Measurements from ENCODE around the gene PLA2G4E. TPM values are rescaled to one million over a fixed set of nuclear protein-coding genes. Genes with fewer than 3 reads are reported as not detected.

Gene PLA2G4E
- total and polyA plus RNA-seq, 8 donors, result 0.06 to 1.2 (median 0.09) TPM

GRCh38 chr15:41961595-41962202 is 59.1 kb downstream of the PLA2G4E start:
- Histone ChIP-seq H3K27ac (no peak overlapping the region), H3K4me1 (peaks cover 18 to 51% of the 10 kb centered on the region in 2 donors), H3K9me3 (no peaks in the 10 kb centered on the region), H3K27me3 (no peaks in the 10 kb centered on the region), H3K36me3 (no peaks in the 10 kb centered on the region), H3K4me3 (no peak overlapping the region)
- intact Hi-C loops (cut with DNase I), result no loop called here
- ATAC-seq (no peak), DNase-seq (no peak)
- TF ChIP-seq, protein P1, sequence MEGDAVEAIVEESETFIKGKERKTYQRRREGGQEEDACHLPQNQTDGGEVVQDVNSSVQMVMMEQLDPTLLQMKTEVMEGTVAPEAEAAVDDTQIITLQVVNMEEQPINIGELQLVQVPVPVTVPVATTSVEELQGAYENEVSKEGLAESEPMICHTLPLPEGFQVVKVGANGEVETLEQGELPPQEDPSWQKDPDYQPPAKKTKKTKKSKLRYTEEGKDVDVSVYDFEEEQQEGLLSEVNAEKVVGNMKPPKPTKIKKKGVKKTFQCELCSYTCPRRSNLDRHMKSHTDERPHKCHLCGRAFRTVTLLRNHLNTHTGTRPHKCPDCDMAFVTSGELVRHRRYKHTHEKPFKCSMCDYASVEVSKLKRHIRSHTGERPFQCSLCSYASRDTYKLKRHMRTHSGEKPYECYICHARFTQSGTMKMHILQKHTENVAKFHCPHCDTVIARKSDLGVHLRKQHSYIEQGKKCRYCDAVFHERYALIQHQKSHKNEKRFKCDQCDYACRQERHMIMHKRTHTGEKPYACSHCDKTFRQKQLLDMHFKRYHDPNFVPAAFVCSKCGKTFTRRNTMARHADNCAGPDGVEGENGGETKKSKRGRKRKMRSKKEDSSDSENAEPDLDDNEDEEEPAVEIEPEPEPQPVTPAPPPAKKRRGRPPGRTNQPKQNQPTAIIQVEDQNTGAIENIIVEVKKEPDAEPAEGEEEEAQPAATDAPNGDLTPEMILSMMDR (IDR thresholded peaks at IDR 0.05), result no peak

DNA sequence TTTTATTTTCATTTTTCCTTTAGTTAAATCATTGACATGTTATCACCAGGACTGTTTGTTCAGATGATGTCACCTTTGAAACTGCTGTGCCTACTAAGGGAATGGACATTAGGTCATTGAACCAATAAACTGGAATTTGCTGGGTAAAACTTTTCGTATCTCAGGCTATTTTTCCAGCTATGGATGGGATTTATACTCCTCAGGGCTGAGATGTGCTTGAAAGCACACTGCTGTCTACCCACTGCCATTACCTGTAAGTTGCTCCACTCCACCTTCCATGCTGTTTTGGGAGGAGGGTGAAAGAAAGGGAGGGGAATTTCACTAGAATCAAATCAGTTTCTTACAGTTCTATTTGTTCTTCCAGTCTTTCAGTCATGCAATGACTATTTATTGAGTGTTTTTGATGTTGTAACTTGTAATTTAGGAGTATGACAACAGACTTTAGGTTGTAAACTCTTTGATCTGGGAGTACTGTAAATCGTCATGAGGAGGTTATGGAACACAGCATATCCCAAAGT is 59.8 kb downstream of the PLA2G4E start:
- H3K9me3 ChIP-seq, result no peaks in the 10 kb centered on the region
- intact Hi-C loops (cut with DNase I), result no loop called here
- peak overlapping the region in 1 of 2 donors; percentile 23 for H3K27ac ChIP-seq
- H3K27me3 ChIP-seq, result no peaks in the 10 kb centered on the region
- no peak overlapping the region for H3K4me3 ChIP-seq
- DNase-seq (no peak), ATAC-seq (no peak)
- no peaks in the 10 kb centered on the region for H3K36me3 ChIP-seq
- TF ChIP-seq, protein P1 (IDR thresholded peaks at IDR 0.05), result no peak
- H3K4me1 ChIP-seq, result peaks cover 18 to 51% of the 10 kb centered on the region in 2 donors

DNA sequence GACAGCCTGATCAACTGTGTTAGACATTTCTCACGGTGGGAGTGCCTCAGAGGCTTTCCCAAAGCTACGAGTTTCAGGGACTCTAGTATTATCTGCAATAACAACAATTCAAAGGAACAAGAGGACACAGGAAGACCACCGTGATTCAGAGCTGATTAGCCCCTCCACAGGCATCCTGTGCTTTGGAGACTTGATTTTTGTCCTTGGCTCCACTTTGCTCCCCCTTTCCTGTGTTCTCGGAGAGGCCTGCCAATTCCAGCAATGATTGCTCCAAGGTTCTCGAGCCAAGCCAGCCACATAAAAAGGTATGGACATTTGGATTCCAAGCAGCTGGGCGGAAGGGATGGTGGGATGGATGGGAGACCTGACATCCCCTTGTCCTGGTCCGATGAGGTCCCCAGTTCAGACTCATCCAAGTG is 62.8 kb downstream of the PLA2G4E start:
- H3K27me3 ChIP-seq, result no peaks in the 10 kb centered on the region
- peaks cover 0 to 13% of the 10 kb centered on the region in 2 donors for H3K36me3 ChIP-seq
- no peak overlapping the region for H3K27ac ChIP-seq
- DNase-seq (no peak), ATAC-seq (no peak)
- TF ChIP-seq, protein P1 (IDR thresholded peaks at IDR 0.05), result no peak
- H3K4me3 ChIP-seq, result no peak overlapping the region
- intact Hi-C loops (cut with DNase I), result no loop called here
- H3K9me3 ChIP-seq, result no peaks in the 10 kb centered on the region
- H3K4me1 ChIP-seq, result peaks cover 18 to 49% of the 10 kb centered on the region in 2 donors

DNA sequence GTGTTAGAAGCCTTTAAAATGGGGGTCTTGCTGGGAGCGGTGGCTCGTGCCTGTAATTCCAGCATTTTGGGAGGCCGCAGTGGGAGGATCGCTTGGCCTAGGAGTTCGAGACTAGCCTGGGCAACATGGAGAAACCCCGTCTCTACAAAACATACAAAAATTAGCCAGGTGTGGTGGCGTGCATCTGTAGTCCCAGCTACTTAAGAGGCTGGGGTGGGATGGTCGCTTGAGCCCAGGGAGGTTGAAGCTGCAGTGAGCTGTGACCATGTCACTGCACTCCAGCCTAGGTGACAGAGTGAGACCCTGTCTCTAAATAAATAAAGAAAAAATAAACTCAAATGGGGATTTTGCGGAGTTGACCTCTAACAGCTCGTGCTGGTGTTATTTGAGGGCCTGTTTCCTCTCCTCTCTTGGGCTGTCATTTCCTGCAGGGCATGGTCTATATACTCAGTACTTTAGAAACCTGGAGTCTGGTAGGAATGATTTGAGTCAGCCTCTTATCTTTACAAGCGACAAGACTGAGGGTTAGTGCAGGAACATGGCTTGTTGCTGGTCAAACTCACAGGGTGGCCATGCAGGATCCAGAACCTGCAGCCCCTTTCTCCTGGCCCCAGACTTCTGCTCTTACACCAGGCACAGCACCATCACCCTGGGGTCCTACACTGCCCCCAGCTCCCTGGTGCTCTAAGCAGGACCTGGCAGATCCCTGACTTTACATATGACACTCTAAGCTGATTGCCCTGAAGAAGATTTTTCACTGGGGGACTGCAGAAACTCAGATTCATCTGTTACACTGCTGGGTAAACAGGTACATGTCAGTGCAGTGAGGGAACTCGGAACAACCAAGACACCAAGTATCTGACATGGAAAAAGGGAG is 63.6 kb downstream of the PLA2G4E start:
- no peak for DNase-seq
- Histone ChIP-seq H3K27me3 (no peaks in the 10 kb centered on the region), H3K27ac (peak overlapping the region in 1 of 2 donors; percentile 49), H3K4me1 (peaks cover 18 to 49% of the 10 kb centered on the region in 2 donors), H3K4me3 (no peak overlapping the region), H3K36me3 (peaks cover 0 to 21% of the 10 kb centered on the region in 2 donors), H3K9me3 (no peaks in the 10 kb centered on the region)
- intact Hi-C loops (cut with DNase I), result no loop called here
- peak; percentile 70 for ATAC-seq
- TF ChIP-seq, protein P1 (IDR thresholded peaks at IDR 0.05), result no peak
